ENCODE measurements around the gene CENPS.

- no peak for TF ChIP-seq CTCF (conservative IDR thresholded peaks at IDR 0.05; ENCODE audit: low read length)
- TF ChIP-seq EZH2phosphoT487 (IDR thresholded peaks at IDR 0.05; ENCODE audit: borderline replicate concordance, low read depth, low read length) = no peak
Observed at GRCh38 chr1:10424651-10425050, 5.6 kb upstream of the CENPS start.
